HG03558 (cell line): ENCODE data around the gene MCIDAS.
A peak's percentile ranks its signal among the peaks of the same experiment; 100 is the strongest.

Experiments
- ATAC-seq: cut with Tn5 transposase; IDR thresholded peaks from one replicate; pipeline ENCODE4 v1.9.1; 2021; ENCODE audit warnings: moderate number of reproducible peaks; ENCODE audit not compliant: unreplicated experiment; ENCODE audit errors: extremely low read depth

The MCIDAS gene

DNA sequence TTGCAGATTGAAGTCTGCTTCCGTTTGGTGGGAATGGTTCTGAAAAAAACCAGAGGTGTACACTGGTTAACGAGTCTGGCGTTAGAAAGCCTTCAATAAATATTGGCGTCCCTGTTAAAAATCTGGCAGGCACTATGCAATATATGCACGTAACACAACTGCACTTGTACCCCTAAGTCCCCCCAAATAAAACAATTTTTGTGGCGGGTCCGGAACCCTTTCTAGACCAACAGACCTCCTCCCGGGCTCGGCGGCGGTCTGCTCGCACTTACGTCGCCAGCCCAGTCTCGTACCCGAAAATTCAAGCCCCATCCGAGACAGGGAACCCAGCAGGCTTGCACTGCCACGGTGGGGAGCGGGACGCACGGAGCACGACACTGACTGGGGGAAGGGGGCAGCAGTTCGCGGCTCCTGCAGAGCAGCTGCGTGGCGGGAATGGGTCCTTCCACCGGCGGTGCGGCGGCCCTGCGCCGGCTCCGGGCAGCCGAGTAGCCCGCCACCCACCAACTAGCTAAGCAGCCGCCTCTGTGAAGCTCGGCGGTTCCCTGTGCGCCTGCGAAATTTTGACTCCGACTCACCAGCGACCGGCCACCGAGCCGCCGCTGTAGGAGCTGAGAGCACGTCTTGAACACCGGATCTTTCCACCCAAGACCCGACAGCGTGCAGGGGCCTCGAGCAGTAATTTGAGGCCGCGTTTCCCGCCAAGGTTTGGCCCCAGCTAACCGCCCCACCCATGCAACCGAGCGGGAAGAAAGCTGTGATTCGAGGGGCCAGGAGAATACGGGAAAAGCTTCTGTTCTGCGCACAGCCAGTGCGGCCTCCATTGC, 3.9 kb downstream of the MCIDAS start:
- ATAC-seq, result no peak

DNA sequence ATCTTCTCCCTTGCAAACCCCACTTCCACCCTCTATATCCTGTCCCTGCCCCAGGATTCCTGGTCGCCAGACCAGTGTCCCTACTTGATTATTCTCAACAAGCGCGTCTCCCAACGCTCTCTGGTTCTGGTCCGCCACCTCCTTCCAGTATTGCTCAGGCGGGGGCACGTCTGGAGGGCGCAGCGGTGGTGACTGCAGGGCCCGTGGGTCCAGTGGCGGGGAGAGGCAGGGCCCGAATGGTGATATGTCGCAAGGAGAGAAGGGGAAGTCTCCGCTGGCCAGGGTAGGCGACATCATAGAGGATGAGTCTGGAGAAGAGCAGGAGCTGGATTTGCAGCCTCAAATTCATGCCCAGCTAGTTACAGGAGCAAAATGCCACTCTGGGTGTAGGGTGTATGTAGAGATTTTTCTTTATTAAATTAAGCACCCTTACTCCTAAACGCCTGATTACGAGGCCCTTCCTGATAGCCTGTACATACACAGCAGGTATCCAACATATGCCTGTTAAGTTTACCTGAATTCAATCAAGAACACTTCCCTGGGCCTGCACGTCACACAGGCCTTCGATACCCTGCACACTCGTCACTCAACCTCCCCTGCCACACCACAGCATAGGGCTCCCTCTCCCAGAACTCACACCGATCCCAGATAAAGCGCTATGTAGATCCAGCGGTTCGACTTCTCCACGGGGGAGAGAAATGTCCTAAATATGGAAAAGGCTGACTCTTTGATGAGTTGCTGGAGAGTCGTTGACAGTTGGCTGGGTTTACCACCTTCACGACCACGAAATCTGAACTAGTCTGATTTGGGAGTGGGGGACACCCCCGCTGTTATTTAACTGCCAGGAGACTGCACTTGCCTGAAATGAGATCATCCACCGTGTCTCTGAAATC, 4.8 kb downstream of the MCIDAS start:
- ATAC-seq, result no peak

DNA sequence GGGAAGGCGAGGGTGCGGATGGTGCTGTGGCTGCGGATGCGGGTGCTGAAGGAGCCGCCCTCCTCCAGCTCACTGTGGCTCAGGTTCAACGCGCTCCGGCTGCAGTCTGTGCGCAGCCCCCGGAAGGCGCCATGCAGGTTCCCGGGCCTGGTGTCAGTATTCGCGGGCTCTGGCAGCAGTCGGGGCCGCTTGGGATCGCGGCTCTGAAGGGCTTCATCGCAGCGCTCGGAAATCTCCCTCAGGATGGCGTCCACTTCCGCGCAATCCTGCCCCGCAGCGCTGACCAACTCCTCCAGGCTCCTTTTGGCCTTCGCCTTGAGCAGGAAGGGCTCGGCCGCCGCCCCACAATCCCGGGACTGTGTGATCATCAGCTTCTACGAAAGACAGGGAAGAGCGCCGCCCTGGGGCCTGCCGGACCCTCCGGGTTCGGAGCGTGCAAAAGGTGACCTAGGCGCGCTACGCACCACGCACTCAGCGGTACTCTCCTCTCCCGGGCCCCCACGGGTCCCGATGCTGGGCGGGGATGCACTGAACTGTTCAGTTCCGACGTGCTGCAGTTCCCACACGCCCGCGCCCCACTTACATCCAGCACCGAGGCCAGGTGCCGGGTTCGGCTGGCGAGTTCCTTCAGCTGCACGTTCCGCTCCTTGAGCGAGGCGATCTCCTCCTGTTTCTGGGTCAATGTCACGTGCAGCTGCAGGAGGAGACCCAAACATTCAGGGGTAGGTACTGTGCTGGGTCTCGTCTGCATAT, 6.5 kb downstream of the MCIDAS start:
- no peak for ATAC-seq

DNA sequence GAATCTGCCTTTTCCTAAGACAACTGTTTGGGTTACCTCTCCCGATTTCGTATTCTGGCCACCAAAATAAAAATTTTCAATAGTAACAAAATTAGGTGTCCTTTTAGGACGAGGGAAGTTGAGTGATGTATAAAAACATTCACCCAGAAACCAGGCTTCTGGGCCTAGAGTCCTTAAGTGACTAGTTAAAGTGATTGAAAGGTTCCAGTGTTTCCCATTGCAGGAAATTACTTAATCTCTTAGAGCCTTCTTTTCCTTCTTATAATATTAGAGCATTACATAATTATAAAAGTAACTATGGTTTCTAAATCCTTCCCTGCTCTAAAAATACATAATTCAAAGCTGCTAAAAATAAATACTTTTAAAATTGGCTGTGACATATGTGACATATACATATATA, 7.3 kb downstream of the MCIDAS start:
- ATAC-seq, result no peak

DNA sequence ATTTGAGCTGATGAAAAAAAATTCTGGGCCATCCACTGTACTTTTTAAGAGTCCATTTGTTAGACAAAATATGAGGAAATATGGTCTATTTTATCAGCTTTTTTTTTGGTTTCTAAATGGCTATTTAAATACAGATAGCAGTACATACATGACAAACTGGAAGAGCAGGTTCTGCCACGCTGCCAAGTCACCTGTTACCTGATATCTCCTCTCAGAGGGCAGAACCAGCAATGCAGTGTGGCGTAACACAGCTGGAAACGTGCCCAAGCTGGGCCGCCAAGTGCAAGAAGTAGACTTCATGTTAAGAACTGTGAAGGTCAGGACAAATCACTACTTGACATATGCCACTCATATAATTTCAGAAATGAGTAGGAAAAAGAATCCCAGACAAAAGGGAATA, 8.1 kb downstream of the MCIDAS start:
- no peak for ATAC-seq

DNA sequence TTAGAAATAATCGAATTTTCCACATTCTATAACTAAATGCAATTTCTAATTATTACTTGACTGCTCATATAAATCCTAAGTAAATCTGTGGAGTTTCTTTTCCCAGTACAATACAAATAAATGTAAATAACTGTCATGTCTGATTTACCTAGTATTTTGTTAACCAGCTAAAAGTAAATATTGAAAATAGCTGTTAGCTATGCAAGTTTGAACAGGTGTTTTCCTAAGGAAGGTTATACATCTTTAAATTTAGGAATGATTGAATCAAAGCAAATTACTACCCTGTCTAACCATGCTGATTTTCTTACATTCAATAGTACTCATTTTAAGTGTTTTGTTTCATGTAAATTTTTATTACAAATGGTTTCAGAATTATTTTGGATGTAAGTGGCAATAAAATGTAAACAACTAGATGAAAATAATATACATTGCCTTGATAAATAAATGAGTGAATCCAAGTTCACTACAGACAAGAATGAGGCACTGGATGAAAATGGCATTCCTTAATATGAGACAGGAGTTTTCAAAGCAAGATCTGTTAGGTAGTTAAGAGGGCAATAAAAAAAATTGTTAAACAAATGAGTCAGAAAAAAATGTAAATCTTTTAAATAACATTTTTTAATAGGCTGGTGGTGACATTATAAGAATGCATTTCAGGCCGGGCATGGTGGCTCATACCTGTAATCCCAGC, 15.8 kb downstream of the MCIDAS start:
- ATAC-seq, result no peak

DNA sequence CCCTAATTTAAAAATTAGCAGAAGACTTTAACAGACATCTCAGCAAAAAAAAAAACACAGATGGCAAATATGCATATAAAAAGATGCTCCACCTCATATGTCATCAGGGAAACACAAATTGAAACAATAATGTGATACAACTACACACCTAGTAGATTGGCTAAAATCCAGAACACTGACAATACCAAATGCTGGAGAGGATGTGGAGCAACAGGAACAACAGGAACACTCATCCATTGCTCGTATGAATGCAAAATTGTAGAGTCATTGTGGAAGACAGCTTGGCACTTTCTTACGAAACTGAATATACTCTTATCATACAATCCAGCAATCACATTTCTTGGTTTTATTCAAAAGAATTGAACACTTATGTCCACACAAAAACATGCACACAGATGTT, 22.1 kb downstream of the MCIDAS start:
- no peak for ATAC-seq

DNA sequence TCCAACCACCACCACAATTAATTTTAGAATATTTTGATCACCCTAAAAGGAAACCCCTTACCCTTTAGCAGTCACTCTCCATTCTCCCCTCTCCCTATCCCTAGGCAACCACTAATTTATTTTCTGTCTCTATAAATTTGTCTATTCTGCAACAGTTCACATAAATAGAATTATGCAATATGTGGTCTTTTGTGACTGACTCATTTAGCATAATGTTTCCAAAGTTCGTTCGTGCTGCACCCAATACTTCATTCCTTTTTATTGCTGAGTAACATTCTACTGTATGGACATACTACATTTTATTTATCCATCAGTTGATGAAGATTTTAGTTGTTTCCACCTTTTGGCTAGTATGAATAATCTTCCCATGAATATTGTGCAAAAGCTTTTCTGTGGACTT, 36.0 kb downstream of the MCIDAS start:
- ATAC-seq, result no peak

DNA sequence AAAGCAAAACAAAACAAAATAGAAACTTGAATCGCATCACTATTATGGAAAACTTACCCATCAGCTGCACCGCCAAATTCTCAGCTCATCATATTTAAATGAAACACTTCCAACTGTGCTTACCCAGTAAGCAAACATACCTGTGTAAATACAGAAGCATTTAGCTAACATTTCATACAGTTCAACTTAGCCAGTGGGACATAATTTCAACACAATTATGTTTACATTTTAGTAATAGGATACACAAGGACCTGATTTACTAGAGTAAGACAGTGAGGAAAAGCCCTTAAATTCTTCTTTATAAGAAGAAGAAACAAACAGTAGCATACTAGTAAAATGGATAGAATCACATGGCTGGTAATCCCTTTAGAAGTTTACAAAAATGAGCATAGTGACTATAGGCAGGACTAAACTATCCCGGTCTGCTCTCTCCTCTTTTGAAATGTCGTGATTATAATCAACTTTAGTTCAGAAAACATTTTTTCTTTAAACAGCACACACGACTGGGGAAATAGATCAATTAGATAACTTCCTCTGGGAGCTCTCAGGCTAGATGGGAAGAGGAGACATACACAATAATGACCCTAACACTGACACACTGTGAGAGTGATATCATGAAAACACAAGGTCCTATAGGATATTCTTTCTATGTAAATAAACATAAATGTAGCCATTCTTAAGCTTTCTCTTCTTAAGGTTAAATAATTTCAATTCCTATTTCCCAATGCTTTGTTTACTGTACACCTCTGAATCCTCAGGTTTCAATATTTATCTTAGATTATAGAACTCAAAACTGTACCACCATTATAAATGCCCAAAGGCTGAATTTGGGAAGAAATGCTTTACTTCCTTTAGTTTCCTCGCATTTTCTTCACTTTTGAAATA, 38.2 kb downstream of the MCIDAS start:
- ATAC-seq, result no peak

DNA sequence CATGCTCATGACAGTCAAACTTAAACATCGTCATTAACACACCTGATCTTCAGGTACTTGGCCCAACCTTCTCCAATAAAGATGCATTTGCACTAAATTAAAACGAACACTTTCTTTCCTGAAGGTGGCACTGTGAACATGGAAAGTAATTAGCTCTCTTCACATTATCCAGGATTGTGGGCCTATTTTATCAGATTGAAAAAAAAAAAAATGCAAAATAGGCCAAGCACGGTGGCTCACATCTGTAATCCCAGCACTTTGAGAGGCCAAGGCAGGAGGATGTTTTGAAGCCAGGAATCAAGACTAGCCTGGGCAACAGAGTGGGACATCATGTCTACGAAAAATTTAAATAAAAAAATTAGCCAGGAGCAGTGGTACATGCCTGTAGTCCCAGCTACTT, 39.7 kb downstream of the MCIDAS start:
- no peak for ATAC-seq

DNA sequence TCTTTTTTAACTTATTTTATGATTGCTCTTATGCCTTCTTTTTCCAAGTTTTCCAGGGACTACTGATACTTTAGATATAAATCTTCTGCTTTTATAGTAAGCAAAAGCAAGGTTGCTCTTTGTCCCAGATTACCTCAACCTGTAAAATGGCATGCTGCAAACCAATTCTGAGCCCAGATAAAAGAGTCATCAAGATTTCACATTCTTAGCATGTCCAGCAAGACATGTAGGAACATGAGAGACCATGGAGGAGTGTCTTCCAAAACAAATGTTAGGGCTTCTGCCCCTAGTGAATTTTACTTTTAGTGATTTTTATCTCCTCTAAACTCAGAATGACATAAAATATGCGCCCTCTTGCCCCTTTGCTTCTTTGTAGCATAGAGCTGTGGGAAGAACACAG, 47.1 kb downstream of the MCIDAS start:
- ATAC-seq, result no peak

DNA sequence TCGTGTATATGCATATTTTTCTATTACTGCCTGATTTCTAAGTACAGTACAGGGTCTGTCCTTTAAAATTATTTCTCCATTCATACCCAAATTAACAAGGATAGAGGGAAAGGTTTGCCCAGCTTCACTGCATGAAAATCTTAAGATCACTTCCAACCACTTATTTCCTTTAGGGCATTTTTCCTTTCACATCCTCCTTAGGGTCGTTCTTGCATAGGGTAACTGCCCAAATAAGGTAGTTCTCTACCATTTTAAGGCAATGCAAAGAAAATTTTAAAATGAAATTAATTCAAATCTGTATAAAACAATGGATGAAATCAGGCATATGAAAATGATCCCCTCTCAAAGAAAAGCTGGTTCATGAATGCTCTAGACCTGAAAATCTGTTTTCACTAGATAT, 50.0 kb downstream of the MCIDAS start:
- no peak for ATAC-seq

DNA sequence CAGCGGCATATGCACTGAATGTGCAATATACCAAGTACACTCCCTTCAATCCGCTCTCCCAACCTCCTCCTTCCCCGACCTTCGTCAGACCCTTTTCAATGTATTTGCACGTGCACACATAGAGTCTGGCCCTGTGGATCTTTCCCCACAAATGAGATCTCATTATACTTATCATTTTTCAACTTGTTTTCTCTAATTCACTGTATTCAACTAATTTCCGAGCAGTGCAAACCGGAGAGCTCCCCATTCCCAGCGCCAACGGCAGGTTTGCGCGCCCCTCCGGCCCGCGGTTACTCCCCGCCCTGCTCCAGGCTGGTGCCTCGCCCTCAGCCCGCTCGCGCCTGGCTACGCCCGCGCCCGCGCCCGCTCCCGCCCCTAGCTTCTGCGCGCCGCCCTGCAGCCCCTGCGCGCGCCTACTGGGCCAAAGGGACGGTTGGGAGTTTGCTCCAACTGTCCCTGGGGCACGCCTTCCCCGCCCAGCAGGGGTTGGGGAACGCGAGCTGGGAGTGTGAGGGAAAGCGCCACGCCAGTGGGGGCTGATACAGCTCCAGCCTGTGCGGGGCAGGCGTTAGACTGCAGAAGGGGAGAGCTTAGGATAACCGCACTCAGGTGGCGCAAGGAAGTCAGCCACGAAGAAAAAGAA, 50.8 kb downstream of the MCIDAS start:
- no peak for ATAC-seq

DNA sequence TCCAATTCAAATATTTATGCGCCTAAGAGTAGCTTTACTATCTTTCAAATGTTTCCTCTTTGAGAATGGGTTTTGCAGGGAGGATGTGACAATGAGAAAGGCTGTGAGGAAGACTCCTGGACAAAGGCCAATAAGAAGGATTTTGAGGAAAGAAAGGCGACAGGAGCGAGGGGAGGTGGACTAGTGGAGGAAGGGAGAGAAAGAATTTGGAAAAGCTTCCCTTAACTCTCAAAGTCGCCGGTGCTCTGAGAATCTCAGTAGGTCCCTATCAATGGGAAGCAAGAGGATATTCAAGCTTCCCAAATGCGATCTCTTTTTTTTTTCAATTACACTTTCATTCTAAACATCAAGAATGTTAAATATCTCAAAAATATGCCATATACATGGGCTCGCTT, 51.3 kb downstream of the MCIDAS start:
- no peak for ATAC-seq

DNA sequence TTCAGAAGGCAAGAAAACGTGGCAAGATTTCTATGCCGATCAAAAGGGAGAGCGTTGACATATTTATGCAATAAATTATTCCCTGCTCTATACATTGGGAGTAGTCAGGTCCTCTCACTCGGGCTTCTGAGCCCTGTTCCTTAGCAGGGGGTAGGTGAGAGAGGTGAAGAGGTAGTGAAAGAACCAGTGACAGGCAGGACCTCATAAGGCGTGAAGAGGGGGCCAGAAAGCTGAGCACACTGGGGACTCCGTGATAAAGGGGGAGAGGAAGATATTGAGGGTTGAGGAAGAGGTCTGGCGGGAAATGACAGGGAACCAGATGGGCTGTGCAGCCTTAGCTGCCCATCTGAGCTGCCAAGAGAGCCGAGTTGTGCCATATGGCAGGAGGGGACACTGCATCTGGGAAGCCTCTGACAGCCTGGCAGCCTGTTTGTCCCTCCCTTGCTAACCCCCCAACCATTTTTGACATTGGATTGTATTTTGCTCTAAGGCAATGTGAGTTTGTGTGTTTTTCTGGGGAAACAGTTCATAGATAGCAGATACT, 53.4 kb downstream of the MCIDAS start:
- no peak for ATAC-seq

DNA sequence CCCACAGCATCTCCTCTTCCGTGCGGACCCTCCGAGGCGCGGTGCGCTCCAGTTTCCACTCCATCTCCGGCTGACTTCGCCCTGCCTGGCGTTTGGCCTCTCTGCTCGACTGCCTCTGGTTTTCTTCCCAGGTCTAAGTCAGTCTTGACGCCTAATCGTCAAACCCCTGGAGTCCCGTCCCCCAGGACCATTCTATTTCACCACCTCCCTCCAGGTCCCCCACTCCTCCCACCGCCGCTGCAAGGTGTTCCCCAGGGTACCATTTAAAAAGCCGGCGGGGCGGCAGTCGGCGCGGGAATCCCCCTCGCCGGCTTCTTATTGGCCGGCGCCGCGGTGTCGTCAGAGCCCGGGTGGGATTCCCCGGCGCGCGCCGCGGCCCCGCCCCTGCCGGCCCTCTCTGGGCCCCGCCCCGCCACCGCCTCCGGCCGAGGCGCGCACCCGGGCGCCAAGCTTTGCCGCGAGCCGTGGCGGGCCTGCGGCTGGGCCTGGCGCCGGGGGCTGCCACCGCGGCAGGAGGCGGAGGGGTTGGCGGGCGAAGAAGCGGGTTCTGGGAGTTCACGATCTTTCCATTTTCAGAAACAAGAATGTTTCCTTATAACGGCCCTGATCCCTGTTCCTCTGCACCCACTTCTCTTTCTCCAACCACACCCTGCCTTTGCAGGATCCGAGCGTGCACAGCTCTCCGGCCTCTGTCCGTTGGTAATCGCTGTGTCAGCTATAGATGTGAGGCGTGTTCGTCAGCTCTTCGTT, 54.0 kb downstream of the MCIDAS start, which contains the start of gene CDC20B:
Gene CDC20B, minus strand, starts transcription at position 241 of the 750 bp plus-strand sequence. Its CDS starts 177 bp downstream, at position 64.
- peak; percentile 44 for ATAC-seq

DNA sequence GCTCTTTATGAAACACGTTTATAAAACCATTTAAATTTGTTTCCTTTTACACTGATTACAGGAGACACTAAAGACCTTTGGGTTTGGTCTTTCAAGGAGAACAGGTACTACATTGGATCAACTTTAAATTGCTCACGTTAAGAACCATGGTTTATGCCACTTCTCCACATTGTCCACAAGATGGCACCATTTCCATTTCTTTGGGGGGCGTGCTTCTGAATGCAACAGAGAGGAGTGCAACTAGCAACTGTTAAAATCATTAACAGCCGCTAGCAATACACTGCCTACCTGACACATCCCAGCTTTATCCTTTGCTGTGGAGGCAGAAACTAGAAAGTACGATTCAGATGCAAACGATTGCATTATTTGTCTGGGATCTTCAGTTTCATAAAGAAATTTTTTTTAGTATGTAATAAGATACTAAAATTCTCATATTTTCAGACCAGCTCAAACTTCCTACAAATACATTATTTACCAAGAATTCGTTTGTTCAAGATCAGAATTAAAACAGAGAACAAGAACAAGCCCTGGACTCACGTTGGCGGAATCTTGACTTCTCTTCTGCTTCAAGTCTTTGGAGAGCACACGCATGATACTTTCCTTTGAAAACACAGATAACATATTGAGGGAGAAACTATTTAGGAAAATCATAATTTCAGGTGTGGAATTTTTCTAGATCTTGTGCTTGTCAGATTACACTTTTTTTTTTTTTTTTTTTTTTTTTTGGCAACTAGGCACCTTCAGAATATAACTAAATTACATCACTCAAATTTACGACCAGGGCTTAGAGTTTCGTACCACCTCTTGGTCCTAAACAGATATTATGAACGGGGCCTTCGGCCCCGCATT, 54.8 kb downstream of the MCIDAS start:
- ATAC-seq, result peak; percentile 37
